Liver (tissue), 2 donors: ENCODE results near the gene SLAIN1.

Experiments used
- CTCF ChIP-seq: fragments of 150-350 bp; IDR thresholded peaks from 2 replicates; pipeline ENCODE4 v1.5.1; 2017; ENCODE audit warnings: improper control_type of control experiment, low read depth, low read length; ENCODE audit not compliant: missing input control
- ZBTB33 ChIP-seq: IDR thresholded peaks from 2 replicates; pipeline ENCODE4 v1.6.1; 2016; ENCODE audit warnings: antibody characterized with exemption
- donor health status: healthy.

- TF ChIP-seq CTCF (no peak), ZBTB33 (no peak)
Measured at GRCh38 chr13:77784515-77784914, 87.0 kb downstream of the SLAIN1 start.
